HCT116 (cell line): ENCODE data around the gene ALDOC. TPM values are rescaled to one million over a fixed set of nuclear protein-coding genes. Genes with fewer than 3 reads are reported as not detected.

Experiments used
- ATAC-seq: fragments of 200-7000 bp; cut with Tn5 transposase; 2 replicates; pipeline ENCODE4 v1.9.1; 2020; ENCODE audit warnings: mild to moderate bottlenecking, moderate library complexity
- BruUV-seq: library from RNA; stranded (reverse); fragments of 400-500 nt; replicated peaks from 2 replicates; lab custom pipeline; 2021; lab: Mats Ljungman, UMichigan
- CTCF ChIA-PET: fragments of 300-600 bp; sonication (Branson Sonifier 250); formaldehyde crosslinking; loops from one replicate; lab custom pipeline; 2021; ENCODE audit warnings: antibody characterized with exemption; lab: Charles Lee
- POLR2A ChIA-PET: fragments of 300-600, 350-600 bp; sonication (Branson Sonifier 250); formaldehyde crosslinking; loops from one replicate; lab custom pipeline; 2021; ENCODE audit warnings: antibody characterized with exemption; lab: Charles Lee
- RAD21 ChIA-PET, 2 experiments: fragments of 300-600 bp; sonication (Branson Sonifier 250); formaldehyde crosslinking; loops; one replicate each; lab custom pipeline; 2023; ENCODE audit warnings: low total read pairs in 2 of 2; ENCODE audit not compliant: uncharacterized antibody in 2 of 2, unreplicated experiment in 2 of 2, low non-redundant PET in 1 of 2; lab: Charles Lee
- DNase-seq: peaks from one replicate; pipeline ENCODE4 v3.0.0-alpha.2; 2010; ENCODE audit warnings: low read depth, low spot score
- H2AFZ ChIP-seq: fragments of 200-600 bp; shearing (Covaris generic), sonication (generic); 2 replicates; pipeline ENCODE4 v1.6.1; 2017; ENCODE audit warnings: low read depth, mixed run types, mixed read lengths, antibody characterized with exemption, low read length; ENCODE audit not compliant: poor library complexity, severe bottlenecking
- H3K27ac ChIP-seq: 2 replicates; pipeline ENCODE4 v1.5.1; 2012; ENCODE audit warnings: low read depth, low read length
- H3K27me3 ChIP-seq: fragments of 200-600 bp; sonication (generic); 2 replicates; pipeline ENCODE4 v1.6.1; 2016; ENCODE audit warnings: mixed run types, low read length, mixed read lengths; ENCODE audit not compliant: insufficient read depth
- H3K36me3 ChIP-seq, 2 experiments: fragments of 200-500 bp in 1 of 2; fragments of 200-600 bp in 1 of 2; sonication (Bioruptor generic) in 1 of 2; sonication (generic) in 1 of 2; 2 replicates each; pipeline versions ENCODE4 v1.5.1 to v1.6.1; 2014 to 2016; ENCODE audit warnings: low read length in 2 of 2, inconsistent platforms in 1 of 2, mixed read lengths in 1 of 2, mixed run types in 1 of 2; ENCODE audit not compliant: insufficient read depth in 2 of 2, control insufficient read depth in 1 of 2
- H3K4me1 ChIP-seq, 2 experiments: fragments of 200-600 bp in 1 of 2; sonication (generic) in 1 of 2; 2 replicates each; pipeline versions ENCODE4 v1.5.1 to v1.6.1; 2012 to 2017; ENCODE audit warnings: low read length in 2 of 2, inconsistent platforms in 1 of 2, mild to moderate bottlenecking in 1 of 2, mixed read lengths in 1 of 2, mixed run types in 1 of 2, moderate library complexity in 1 of 2; ENCODE audit not compliant: insufficient read depth in 2 of 2, control insufficient read depth in 1 of 2
- H3K4me2 ChIP-seq: fragments of 200-600 bp; sonication (generic); 2 replicates; pipeline ENCODE4 v1.6.1; 2017; ENCODE audit warnings: mixed run types, low read length, mixed read lengths
- H3K4me3 ChIP-seq, 2 experiments: fragments of 200-600 bp in 1 of 2; sonication (generic) in 1 of 2; replicated peaks in 1 of 2; 2 replicates each; pipeline ENCODE4 v1.5.1; 2011 to 2016; ENCODE audit warnings: low read length in 2 of 2, control low read depth in 1 of 2, low read depth in 1 of 2, mild to moderate bottlenecking in 1 of 2, mixed read lengths in 1 of 2, mixed run types in 1 of 2
- H3K79me2 ChIP-seq: fragments of 200-600 bp; sonication (generic); 2 replicates; pipeline ENCODE4 v1.6.1; 2017; ENCODE audit warnings: mild to moderate bottlenecking, mixed run types, low read length, moderate library complexity, mixed read lengths; ENCODE audit not compliant: insufficient read depth
- H3K9ac ChIP-seq: fragments of 200-600 bp; sonication (generic); 2 replicates; pipeline ENCODE4 v1.6.1; 2016; ENCODE audit warnings: low read length, mixed read lengths
- H3K9me2 ChIP-seq: fragments of 200-600 bp; sonication (generic), shearing (Covaris generic); 2 replicates; pipeline ENCODE4 v1.6.1; 2017; ENCODE audit warnings: mixed run types, mild to moderate bottlenecking, moderate library complexity; ENCODE audit not compliant: insufficient read depth
- H3K9me3 ChIP-seq, 2 experiments: fragments of 200-500 bp in 1 of 2; fragments of 200-600 bp in 1 of 2; sonication (Bioruptor generic) in 1 of 2; sonication (generic) in 1 of 2; 2 replicates each; pipeline ENCODE4 v1.6.1; 2014 to 2017; ENCODE audit warnings: low read length in 2 of 2, mixed read lengths in 2 of 2, inconsistent platforms in 1 of 2, low read depth in 1 of 2, mild to moderate bottlenecking in 1 of 2, mixed run types in 1 of 2, moderate library complexity in 1 of 2; ENCODE audit not compliant: control insufficient read depth in 1 of 2, insufficient read depth in 1 of 2
- H4K20me1 ChIP-seq: fragments of 200-600 bp; sonication (generic), shearing (Covaris generic); 2 replicates; pipeline ENCODE4 v1.6.1; 2017; ENCODE audit warnings: mixed run types, mild to moderate bottlenecking, moderate library complexity; ENCODE audit not compliant: insufficient read depth
- CBX3 ChIP-seq: IDR thresholded peaks from 2 replicates; pipeline ENCODE4 v1.6.1; 2012; ENCODE audit warnings: low read depth
- CEBPB ChIP-seq: IDR thresholded peaks from 2 replicates; pipeline ENCODE4 v1.6.1; 2012; ENCODE audit warnings: low read depth
- CTCF ChIP-seq, 3 experiments: fragments of 200-600 bp in 1 of 3; sonication (generic) in 1 of 3; IDR thresholded peaks in 2 of 3; conservative IDR thresholded peaks in 1 of 3; 2 replicates each; pipeline ENCODE4 v1.5.1; 2012 to 2017; ENCODE audit warnings: low read depth in 2 of 3, low read length in 2 of 3, antibody characterized with exemption in 1 of 3, borderline replicate concordance in 1 of 3, control low read depth in 1 of 3, mild to moderate bottlenecking in 1 of 3, mixed read lengths in 1 of 3, mixed run types in 1 of 3, moderate library complexity in 1 of 3; ENCODE audit not compliant: insufficient read depth in 1 of 3
- EGR1 ChIP-seq: IDR thresholded peaks from 2 replicates; pipeline ENCODE4 v1.6.1; 2012; ENCODE audit warnings: low read depth
- ELF1 ChIP-seq: IDR thresholded peaks from 2 replicates; pipeline ENCODE4 v1.6.1; 2012; ENCODE audit warnings: low read depth, borderline replicate concordance
- EZH2 ChIP-seq: fragments of 200-600 bp; sonication (generic); IDR thresholded peaks from 2 replicates; pipeline ENCODE4 v1.6.1; 2017; ENCODE audit warnings: antibody characterized with exemption, mixed run types
- EZH2phosphoT487 ChIP-seq: fragments of 200-600 bp; IDR thresholded peaks from 2 replicates; pipeline ENCODE4 v1.6.1; 2018; ENCODE audit warnings: antibody characterized with exemption, borderline replicate concordance
- FOSL1 ChIP-seq: IDR thresholded peaks from 2 replicates; pipeline ENCODE4 v1.6.1; 2012; ENCODE audit warnings: low read depth
- JUND ChIP-seq: IDR thresholded peaks from 2 replicates; pipeline ENCODE4 v1.6.1; 2012
- POLR2AphosphoS5 ChIP-seq: IDR thresholded peaks from 2 replicates; pipeline ENCODE4 v1.6.1; 2011; ENCODE audit warnings: mild to moderate bottlenecking, low read depth, low read length, moderate library complexity
- RAD21 ChIP-seq: IDR thresholded peaks from 2 replicates; pipeline ENCODE4 v1.6.1; 2012; ENCODE audit warnings: low read depth, mild to moderate bottlenecking
- REST ChIP-seq: IDR thresholded peaks from 2 replicates; pipeline ENCODE4 v1.6.1; 2012; ENCODE audit warnings: low read depth
- SIN3A ChIP-seq: IDR thresholded peaks from 2 replicates; pipeline ENCODE4 v1.6.1; 2012; ENCODE audit warnings: low read depth
- SRF ChIP-seq: IDR thresholded peaks from 2 replicates; pipeline ENCODE4 v1.6.1; 2012; ENCODE audit warnings: low read depth
- TCF7L2 ChIP-seq: IDR thresholded peaks from 2 replicates; pipeline ENCODE4 v1.7.0; 2011; ENCODE audit warnings: borderline replicate concordance, inconsistent platforms; ENCODE audit not compliant: insufficient read depth, insufficient read length; ENCODE audit errors: extremely low read depth
- YY1 ChIP-seq: IDR thresholded peaks from 2 replicates; pipeline ENCODE4 v1.6.1; 2011; ENCODE audit warnings: low read length, low read depth, moderate library complexity, mild to moderate bottlenecking; ENCODE audit not compliant: insufficient replicate concordance; ENCODE audit errors: extremely low read depth
- ZBTB33 ChIP-seq: IDR thresholded peaks from 2 replicates; pipeline ENCODE4 v1.6.1; 2011; ENCODE audit warnings: mild to moderate bottlenecking, low read length, moderate library complexity; ENCODE audit not compliant: insufficient replicate concordance; ENCODE audit errors: extremely low read depth
- ZFX ChIP-seq: fragments of 450-650 bp; IDR thresholded peaks from 2 replicates; pipeline ENCODE4 v1.6.1; 2017
- ZNF274 ChIP-seq: fragments of 200-500 bp; sonication (Bioruptor generic); IDR thresholded peaks from 2 replicates; pipeline ENCODE4 v1.6.1; 2014; ENCODE audit warnings: mild to moderate bottlenecking, low read depth, low read length, inconsistent platforms
- intact Hi-C: fragments of 100-400 bp; cut with micrococcal nuclease; formaldehyde crosslinking; loops from 2 replicates; pipeline ENCODE4 v1.10.0; 2022
- total RNA-seq: library from RNA; stranded (reverse); gene quantifications from one replicate; pipeline ENCODE4 v1.2.1, GENCODE V29; 2021; ENCODE audit not compliant: unreplicated experiment

ALDOC gene
- total RNA-seq, 1 experiment from 2014 or later, result 82.8 TPM

DNA sequence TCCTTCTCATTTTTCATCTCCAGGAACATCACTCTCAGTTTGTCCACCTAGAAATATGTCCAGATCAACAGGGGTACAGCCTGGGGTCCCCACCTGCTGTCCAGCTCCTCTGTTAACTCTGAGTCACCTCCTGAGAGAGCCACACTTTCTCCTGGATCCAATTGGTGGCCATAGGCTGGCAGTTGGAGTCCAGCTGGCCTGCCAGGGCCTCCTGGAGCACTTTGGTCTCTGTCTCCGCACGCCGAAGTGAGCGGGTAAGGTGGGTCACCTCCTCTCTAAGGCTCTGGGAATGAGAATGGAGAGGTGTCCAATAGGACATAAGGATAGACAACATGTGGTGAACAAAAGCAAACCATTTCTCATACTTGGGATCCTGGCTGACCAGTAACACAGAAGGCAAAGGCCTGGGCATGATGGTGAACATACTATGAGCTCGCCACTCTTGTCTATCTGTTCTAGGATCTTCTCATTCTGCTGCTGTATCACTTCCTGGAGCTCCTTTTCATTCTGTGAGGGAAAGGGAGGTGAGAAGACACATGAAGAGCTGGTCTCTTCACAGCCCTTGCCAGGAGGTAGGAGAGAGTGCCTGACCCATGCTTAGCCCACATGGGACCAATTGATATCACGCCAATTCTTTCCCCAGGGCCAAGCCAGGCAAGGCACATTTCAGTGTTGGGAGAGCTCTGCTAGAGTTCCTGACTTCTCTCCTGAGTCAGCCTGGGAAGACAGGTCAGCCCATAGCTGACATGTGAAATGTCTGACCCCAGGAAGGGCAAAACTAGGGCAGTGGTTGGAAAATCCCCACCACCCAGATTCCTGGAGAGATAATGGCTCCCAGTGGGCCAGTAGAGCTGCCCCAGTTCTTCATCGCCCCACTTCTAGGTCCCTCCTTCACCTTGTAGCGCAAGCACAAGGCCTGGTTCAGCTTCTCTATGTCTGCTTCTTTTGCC, 1.8 kb upstream of the ALDOC start:
- peaks cover 6 to 9% of the 10 kb centered on the region in 2 experiments; a peak in 3 of 4 replicates for H3K4me1 ChIP-seq
- H3K4me3 ChIP-seq, result no peak overlapping the region
- H4K20me1 ChIP-seq, result no peaks in the 10 kb centered on the region
- H3K36me3 ChIP-seq, result peaks cover 32 to 42% of the 10 kb centered on the region in 2 experiments
- H3K27me3 ChIP-seq, result no peaks in the 10 kb centered on the region
- RAD21 ChIA-PET, result no interaction called here
- ATAC-seq (no peak), DNase-seq (no peak)
- no TSS peak for BruUV-seq
- H3K9me3 ChIP-seq, result no peaks in the 10 kb centered on the region
- no peak overlapping the region for H2AFZ ChIP-seq
- no peak overlapping the region for H3K9ac ChIP-seq
- TF ChIP-seq CTCF (IDR thresholded peaks at IDR 0.05 in 2 of 3, conservative IDR thresholded peaks at IDR 0.05 in 1 of 3; ENCODE audit: borderline replicate concordance in 1 of 3, insufficient read depth in 1 of 3, low read depth in 2 of 3, low read length in 2 of 3) (no peak), FOSL1 (no peak), CEBPB (no peak), TCF7L2 (no peak), SIN3A (no peak), RAD21 (no peak), ZFX (no peak), EZH2phosphoT487 (no peak), REST (no peak), POLR2AphosphoS5 (no peak), JUND (no peak), ZNF274 (no peak), EZH2 (no peak), ZBTB33 (no peak), ELF1 (no peak), SRF (no peak), CBX3 (no peak), YY1 (no peak), EGR1 (no peak)
- intact Hi-C loops, result no loop called here
- POLR2A ChIA-PET, result no interaction called here
- H3K79me2 ChIP-seq, result no peaks in the 10 kb centered on the region
- CTCF ChIA-PET, result no interaction called here
- H3K27ac ChIP-seq, result no peak overlapping the region
- H3K4me2 ChIP-seq, result no peak overlapping the region
- H3K9me2 ChIP-seq, result no peaks in the 10 kb centered on the region
